Measurements from ENCODE around the gene CCR5. TPM values are rescaled to one million over a fixed set of nuclear protein-coding genes. Genes with fewer than 3 reads are reported as not detected.

Gene CCR5
- total RNA-seq, 1 experiment from 2014 or later, result not detected

DNA sequence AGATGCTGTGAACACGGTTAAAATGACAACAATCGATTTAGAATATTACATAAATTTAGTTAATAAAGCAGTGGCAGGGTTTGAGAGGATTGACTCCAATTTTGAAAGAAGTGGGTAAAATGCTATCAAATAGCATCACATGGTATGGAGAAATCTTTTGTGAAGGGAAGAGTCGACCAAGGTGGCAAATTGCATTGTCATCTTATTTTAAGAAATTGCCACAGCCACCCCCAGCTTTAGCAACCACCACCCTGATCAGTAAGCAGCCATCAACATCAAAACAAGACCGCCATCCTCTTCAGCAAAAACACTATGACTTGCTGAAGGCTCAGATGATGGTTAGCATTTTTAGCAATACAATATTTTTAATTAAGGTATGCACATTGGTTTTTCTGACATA, 5.7 kb upstream of the CCR5 start:
- ATAC-seq (no peak), DNase-seq (ENCODE audit: low read depth, low spot score) (no peak)
- intact Hi-C loops (cut with micrococcal nuclease; ENCODE audit: unreplicated experiment) (no loop called here), in situ Hi-C loops (cut with HindIII; ENCODE audit: low pct_unique_long_range_greater_than_20kb, low sequenced_read_pairs) (no loop called here)
- H3K27me3 ChIP-seq (ENCODE audit: control insufficient read depth, insufficient read depth, low read length), result no peaks in the 10 kb centered on the region; the same call in 1 of the 2 replicates
- no peaks in the 10 kb centered on the region for H3K9me3 ChIP-seq (ENCODE audit: control insufficient read depth, insufficient read depth, low read depth, low read length)
- BruUV-seq (replicated peaks), result no TSS peak
- H3K36me3 ChIP-seq (ENCODE audit: control insufficient read depth, insufficient read depth, low read length), result no peaks in the 10 kb centered on the region
- TF ChIP-seq TCF7L2 (IDR thresholded peaks at IDR 0.05; ENCODE audit: low read depth, low read length) (no peak), POLR2AphosphoS5 (IDR thresholded peaks at IDR 0.05; ENCODE audit: low read depth, low read length) (no peak), SIN3A (IDR thresholded peaks at IDR 0.05; ENCODE audit: borderline replicate concordance, insufficient read depth, low read depth, low read length) (no peak)
- TF ChIP-seq, protein P1, sequence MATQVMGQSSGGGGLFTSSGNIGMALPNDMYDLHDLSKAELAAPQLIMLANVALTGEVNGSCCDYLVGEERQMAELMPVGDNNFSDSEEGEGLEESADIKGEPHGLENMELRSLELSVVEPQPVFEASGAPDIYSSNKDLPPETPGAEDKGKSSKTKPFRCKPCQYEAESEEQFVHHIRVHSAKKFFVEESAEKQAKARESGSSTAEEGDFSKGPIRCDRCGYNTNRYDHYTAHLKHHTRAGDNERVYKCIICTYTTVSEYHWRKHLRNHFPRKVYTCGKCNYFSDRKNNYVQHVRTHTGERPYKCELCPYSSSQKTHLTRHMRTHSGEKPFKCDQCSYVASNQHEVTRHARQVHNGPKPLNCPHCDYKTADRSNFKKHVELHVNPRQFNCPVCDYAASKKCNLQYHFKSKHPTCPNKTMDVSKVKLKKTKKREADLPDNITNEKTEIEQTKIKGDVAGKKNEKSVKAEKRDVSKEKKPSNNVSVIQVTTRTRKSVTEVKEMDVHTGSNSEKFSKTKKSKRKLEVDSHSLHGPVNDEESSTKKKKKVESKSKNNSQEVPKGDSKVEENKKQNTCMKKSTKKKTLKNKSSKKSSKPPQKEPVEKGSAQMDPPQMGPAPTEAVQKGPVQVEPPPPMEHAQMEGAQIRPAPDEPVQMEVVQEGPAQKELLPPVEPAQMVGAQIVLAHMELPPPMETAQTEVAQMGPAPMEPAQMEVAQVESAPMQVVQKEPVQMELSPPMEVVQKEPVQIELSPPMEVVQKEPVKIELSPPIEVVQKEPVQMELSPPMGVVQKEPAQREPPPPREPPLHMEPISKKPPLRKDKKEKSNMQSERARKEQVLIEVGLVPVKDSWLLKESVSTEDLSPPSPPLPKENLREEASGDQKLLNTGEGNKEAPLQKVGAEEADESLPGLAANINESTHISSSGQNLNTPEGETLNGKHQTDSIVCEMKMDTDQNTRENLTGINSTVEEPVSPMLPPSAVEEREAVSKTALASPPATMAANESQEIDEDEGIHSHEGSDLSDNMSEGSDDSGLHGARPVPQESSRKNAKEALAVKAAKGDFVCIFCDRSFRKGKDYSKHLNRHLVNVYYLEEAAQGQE (IDR thresholded peaks at IDR 0.05; ENCODE audit: insufficient read depth in 1 of 2, low read depth in 2 of 2, low read length in 1 of 2), result no peak
- TF ChIP-seq, protein P2, sequence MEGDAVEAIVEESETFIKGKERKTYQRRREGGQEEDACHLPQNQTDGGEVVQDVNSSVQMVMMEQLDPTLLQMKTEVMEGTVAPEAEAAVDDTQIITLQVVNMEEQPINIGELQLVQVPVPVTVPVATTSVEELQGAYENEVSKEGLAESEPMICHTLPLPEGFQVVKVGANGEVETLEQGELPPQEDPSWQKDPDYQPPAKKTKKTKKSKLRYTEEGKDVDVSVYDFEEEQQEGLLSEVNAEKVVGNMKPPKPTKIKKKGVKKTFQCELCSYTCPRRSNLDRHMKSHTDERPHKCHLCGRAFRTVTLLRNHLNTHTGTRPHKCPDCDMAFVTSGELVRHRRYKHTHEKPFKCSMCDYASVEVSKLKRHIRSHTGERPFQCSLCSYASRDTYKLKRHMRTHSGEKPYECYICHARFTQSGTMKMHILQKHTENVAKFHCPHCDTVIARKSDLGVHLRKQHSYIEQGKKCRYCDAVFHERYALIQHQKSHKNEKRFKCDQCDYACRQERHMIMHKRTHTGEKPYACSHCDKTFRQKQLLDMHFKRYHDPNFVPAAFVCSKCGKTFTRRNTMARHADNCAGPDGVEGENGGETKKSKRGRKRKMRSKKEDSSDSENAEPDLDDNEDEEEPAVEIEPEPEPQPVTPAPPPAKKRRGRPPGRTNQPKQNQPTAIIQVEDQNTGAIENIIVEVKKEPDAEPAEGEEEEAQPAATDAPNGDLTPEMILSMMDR (IDR thresholded peaks at IDR 0.05), result no peak
- ChIA-PET POLR2A (no interaction called here), CTCF (no interaction called here)
- H3K4me1 ChIP-seq (ENCODE audit: control insufficient read depth, insufficient read depth, low read length), result no peaks in the 10 kb centered on the region; the same call in 1 of the 2 replicates
- H3K4me3 ChIP-seq (ENCODE audit: low read depth in 2 of 2, low read length in 2 of 2), result no peak overlapping the region
- H3K27ac ChIP-seq (ENCODE audit: low read length), result no peak overlapping the region

DNA sequence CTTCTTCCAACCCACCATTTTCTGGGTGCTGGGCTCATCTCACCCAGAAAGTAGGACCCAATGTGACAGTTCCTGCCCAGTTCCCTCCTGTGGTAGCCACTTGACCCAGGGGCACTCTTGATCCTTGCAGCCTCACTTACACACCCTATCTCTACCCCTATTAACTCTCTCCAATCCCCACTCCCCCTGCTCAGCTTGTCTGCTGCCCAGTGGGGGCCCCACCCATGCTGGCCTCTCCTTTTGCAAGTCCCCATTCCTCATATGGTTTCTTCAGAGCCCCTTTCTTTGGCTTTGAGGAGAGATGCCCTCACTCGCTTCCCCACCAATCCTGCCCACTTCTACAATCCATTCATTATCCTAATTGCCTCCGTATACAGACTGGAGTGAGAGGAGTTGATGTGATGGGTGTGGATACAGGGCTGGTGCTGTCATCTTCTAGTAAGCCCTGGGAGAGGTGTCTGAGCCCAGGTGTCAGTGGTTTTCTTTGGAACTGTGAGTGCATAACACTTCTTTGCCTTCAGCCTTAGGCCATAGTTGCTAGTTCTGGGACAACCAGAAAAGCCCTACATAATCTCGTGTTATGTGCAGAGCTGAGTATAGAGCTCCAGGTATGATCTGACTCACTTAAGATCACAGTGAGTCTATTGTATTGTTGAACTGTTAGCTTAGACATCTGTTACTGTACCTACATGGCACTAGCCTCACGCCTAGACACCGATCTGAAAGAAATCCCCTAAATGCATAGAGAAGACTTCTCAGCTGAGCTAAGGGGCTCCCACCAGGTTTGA, 4.8 kb upstream of the CCR5 start:
- ChIA-PET POLR2A (no interaction called here), CTCF (no interaction called here)
- Histone ChIP-seq H3K27ac (ENCODE audit: low read length) (no peak overlapping the region), H3K4me3 (ENCODE audit: low read depth in 2 of 2, low read length in 2 of 2) (no peak overlapping the region), H3K4me1 (ENCODE audit: control insufficient read depth, insufficient read depth, low read length) (no peaks in the 10 kb centered on the region; the same call in 1 of the 2 replicates), H3K36me3 (ENCODE audit: control insufficient read depth, insufficient read depth, low read length) (no peaks in the 10 kb centered on the region), H3K27me3 (ENCODE audit: control insufficient read depth, insufficient read depth, low read length) (no peaks in the 10 kb centered on the region; the same call in 1 of the 2 replicates), H3K9me3 (ENCODE audit: control insufficient read depth, insufficient read depth, low read depth, low read length) (no peaks in the 10 kb centered on the region)
- TF ChIP-seq, protein P2 (IDR thresholded peaks at IDR 0.05), result no peak
- TF ChIP-seq TCF7L2 (IDR thresholded peaks at IDR 0.05; ENCODE audit: low read depth, low read length), result no peak
- TF ChIP-seq SIN3A (IDR thresholded peaks at IDR 0.05; ENCODE audit: borderline replicate concordance, insufficient read depth, low read depth, low read length), result no peak
- TF ChIP-seq, protein P1 (IDR thresholded peaks at IDR 0.05; ENCODE audit: insufficient read depth in 1 of 2, low read depth in 2 of 2, low read length in 1 of 2), result no peak
- TF ChIP-seq POLR2AphosphoS5 (IDR thresholded peaks at IDR 0.05; ENCODE audit: low read depth, low read length), result no peak
- in situ Hi-C loops (cut with HindIII; ENCODE audit: low pct_unique_long_range_greater_than_20kb, low sequenced_read_pairs), result no loop called here
- ATAC-seq (no peak), DNase-seq (ENCODE audit: low read depth, low spot score) (no peak)
- BruUV-seq (replicated peaks), result no TSS peak
- intact Hi-C loops (cut with micrococcal nuclease; ENCODE audit: unreplicated experiment), result no loop called here

All from Panc1 (cell line).